Posterior cingulate gyrus (tissue), 11 donors: ENCODE results near the gene CAPZB.
"Not testable (repeated sequence)": the region's sequence is repeated elsewhere in the genome, so short reads cannot be mapped to it uniquely, and the experiment has no call there.

Experiments
- DNase-seq, 10 donors: peaks; one replicate each; pipeline versions ENCODE4 v3.0.0 to v3.0.0-alpha.2; 2020 to 2021; ENCODE audit warnings: mixed read lengths in 3 of 10
- intact Hi-C: fragments of 100-400 bp; cut with DNase I; formaldehyde crosslinking; loops from one replicate; pipeline ENCODE4 v1.15.1; 2023

CAPZB gene

GRCh38 chr1:19485362-19486187 lies at the start of gene CAPZB:
CAPZB (minus strand) TSS chr1:19485539; CDS start chr1:19485438, 101 bp downstream.
- DNase-seq, result peak; percentile 90 to 99 (median 92)
- intact Hi-C loops, result loop anchor here (5.0 to 10.0 kb wide), 4 partner anchors 112 to 273 kb away; partner anchors contain the start of genes AKR7A2, SLC66A1 and UBR4

GRCh38 chr1:19534281-19534680 lies 48.9 kb upstream of the CAPZB start:
- no peak for DNase-seq
- intact Hi-C loops, result no loop called here

GRCh38 chr1:19533626-19534025 lies 48.3 kb upstream of the CAPZB start:
- DNase-seq, result no peak

GRCh38 chr1:19532519-19532918 lies 47.2 kb upstream of the CAPZB start:
- DNase-seq, result no peak
- intact Hi-C loops, result no loop called here

More at GRCh38 chr1:19533626-19534025, 48.3 kb upstream of the CAPZB start:
- intact Hi-C loops, result no loop called here

GRCh38 chr1:19529664-19530063 lies 44.3 kb upstream of the CAPZB start:
- DNase-seq, result no peak
- intact Hi-C loops, result no loop called here

- intact Hi-C loops, result no loop called here
Measured at GRCh38 chr1:19528438-19528837, 43.1 kb upstream of the CAPZB start.

GRCh38 chr1:19525607-19526545 lies 40.5 kb upstream of the CAPZB start:
- intact Hi-C loops, result no loop called here
- no peak for DNase-seq

More at GRCh38 chr1:19528438-19528837, 43.1 kb upstream of the CAPZB start:
- DNase-seq, result no peak

GRCh38 chr1:19524791-19525190 lies 39.5 kb upstream of the CAPZB start:
- no peak for DNase-seq
- intact Hi-C loops, result no loop called here

- intact Hi-C loops, DNase-seq: not testable (repeated sequence)
Measured at GRCh38 chr1:19522570-19522969, 37.2 kb upstream of the CAPZB start.

GRCh38 chr1:19521411-19521810 lies 36.1 kb upstream of the CAPZB start:
- DNase-seq, result no peak
- intact Hi-C loops, result no loop called here

GRCh38 chr1:19517017-19517416 lies 31.7 kb upstream of the CAPZB start:
- DNase-seq, result no peak
- intact Hi-C loops, result no loop called here

- intact Hi-C loops, result no loop called here
- DNase-seq, result no peak
Measured at GRCh38 chr1:19515201-19515600, 29.9 kb upstream of the CAPZB start.

GRCh38 chr1:19514391-19514831 lies 29.1 kb upstream of the CAPZB start:
- DNase-seq, result no peak
- intact Hi-C loops, result no loop called here

GRCh38 chr1:19512545-19512944 lies 27.2 kb upstream of the CAPZB start:
- intact Hi-C loops, result no loop called here

GRCh38 chr1:19511116-19511515 lies 25.8 kb upstream of the CAPZB start:
- no peak for DNase-seq
- intact Hi-C loops, result no loop called here

More at GRCh38 chr1:19512545-19512944, 27.2 kb upstream of the CAPZB start:
- no peak for DNase-seq

- intact Hi-C loops, result not testable (repeated sequence)
Measured at GRCh38 chr1:19509647-19510046, 24.3 kb upstream of the CAPZB start.

GRCh38 chr1:19507516-19507915 lies 22.2 kb upstream of the CAPZB start:
- DNase-seq, result peak in 1 of 10 donors; percentile 40
- intact Hi-C loops, result no loop called here

More at GRCh38 chr1:19509647-19510046, 24.3 kb upstream of the CAPZB start:
- DNase-seq, result not testable (repeated sequence)

GRCh38 chr1:19505693-19506457 lies 20.5 kb upstream of the CAPZB start:
- DNase-seq, result no peak
- intact Hi-C loops, result no loop called here

- intact Hi-C loops, result no loop called here
- DNase-seq, result no peak
Measured at GRCh38 chr1:19504796-19505692, 19.7 kb upstream of the CAPZB start.
